H9 (cell line): ENCODE measurements around the gene IGFBP1. TPM values are rescaled to one million over a fixed set of nuclear protein-coding genes. Genes with fewer than 3 reads are reported as not detected.

Experiments
- DNase-seq: peaks from one replicate; pipeline ENCODE4 v3.0.0-alpha.2; 2017
- H2AFZ ChIP-seq: one replicate; pipeline ENCODE4 v1.6.1; 2013; ENCODE audit warnings: mild to moderate bottlenecking, low read length, control low read depth, moderate library complexity
- H2AK5ac ChIP-seq: 2 replicates; pipeline ENCODE4 v1.6.1; 2013; ENCODE audit warnings: low read length, control low read depth, mixed read lengths; ENCODE audit not compliant: insufficient read length
- H2BK120ac ChIP-seq: one replicate; pipeline ENCODE4 v1.6.1; 2013; ENCODE audit warnings: low read depth, mild to moderate bottlenecking, low read length, control low read depth, inconsistent platforms; ENCODE audit not compliant: poor library complexity, severe bottlenecking
- H2BK12ac ChIP-seq: 2 replicates; pipeline ENCODE4 v1.6.1; 2013; ENCODE audit warnings: low read length, control low read depth, mixed read lengths, low read depth; ENCODE audit not compliant: insufficient read length
- H2BK15ac ChIP-seq: 2 replicates; pipeline ENCODE4 v1.6.1; 2013; ENCODE audit warnings: low read depth, low read length, control low read depth
- H2BK20ac ChIP-seq: one replicate; pipeline ENCODE4 v1.6.1; 2013; ENCODE audit warnings: low read depth, mild to moderate bottlenecking, low read length, control low read depth, inconsistent platforms; ENCODE audit not compliant: poor library complexity, severe bottlenecking
- H2BK5ac ChIP-seq: 2 replicates; pipeline ENCODE4 v1.6.1; 2013; ENCODE audit warnings: low read length, control low read depth, mixed read lengths; ENCODE audit not compliant: insufficient read length
- H3K14ac ChIP-seq: 2 replicates; pipeline ENCODE4 v1.6.1; 2013; ENCODE audit warnings: low read length, control low read depth; ENCODE audit not compliant: insufficient read depth
- H3K18ac ChIP-seq: 2 replicates; pipeline ENCODE4 v1.6.1; 2013; ENCODE audit warnings: low read depth, mild to moderate bottlenecking, mixed read lengths, low read length, control low read depth; ENCODE audit not compliant: insufficient read length
- H3K23ac ChIP-seq: 2 replicates; pipeline ENCODE4 v1.6.1; 2013; ENCODE audit warnings: low read length, control low read depth, mixed read lengths, low read depth; ENCODE audit not compliant: insufficient read length
- H3K23me2 ChIP-seq: 2 replicates; pipeline ENCODE4 v1.6.1; 2013; ENCODE audit warnings: low read depth, mild to moderate bottlenecking, mixed read lengths, low read length, control low read depth; ENCODE audit not compliant: insufficient read length, poor library complexity, severe bottlenecking
- H3K27ac ChIP-seq: 2 replicates; pipeline ENCODE4 v1.5.1; 2013; ENCODE audit warnings: low read length, control low read depth, mixed read lengths, low read depth; ENCODE audit not compliant: insufficient read length
- H3K27me3 ChIP-seq: 2 replicates; pipeline ENCODE4 v1.6.1; 2013; ENCODE audit warnings: low read length, control low read depth, inconsistent platforms; ENCODE audit not compliant: insufficient read depth
- H3K4ac ChIP-seq: 2 replicates; pipeline ENCODE4 v1.6.1; 2013; ENCODE audit warnings: low read depth, mild to moderate bottlenecking, control low read depth, inconsistent platforms, low read length, moderate library complexity
- H3K4me1 ChIP-seq: 2 replicates; pipeline ENCODE4 v1.6.1; 2013; ENCODE audit warnings: low read length, control low read depth, inconsistent platforms; ENCODE audit not compliant: insufficient read depth
- H3K4me2 ChIP-seq: 2 replicates; pipeline ENCODE4 v1.6.1; 2013; ENCODE audit warnings: low read length, control low read depth, mixed read lengths; ENCODE audit not compliant: insufficient read length, insufficient read depth
- H3K56ac ChIP-seq: 2 replicates; pipeline ENCODE4 v1.6.1; 2013; ENCODE audit warnings: low read depth, mild to moderate bottlenecking, mixed read lengths, low read length, control low read depth; ENCODE audit not compliant: insufficient read length
- H3K79me1 ChIP-seq: 2 replicates; pipeline ENCODE4 v1.6.1; 2013; ENCODE audit warnings: low read depth, mild to moderate bottlenecking, moderate library complexity, low read length, control low read depth, inconsistent platforms; ENCODE audit not compliant: insufficient read depth, poor library complexity, severe bottlenecking
- H3K79me2 ChIP-seq: 2 replicates; pipeline ENCODE4 v1.6.1; 2013; ENCODE audit warnings: low read length, control low read depth, inconsistent platforms; ENCODE audit not compliant: insufficient read depth
- H3K9ac ChIP-seq: 2 replicates; pipeline ENCODE4 v1.6.1; 2013; ENCODE audit warnings: low read length, control low read depth, mixed read lengths; ENCODE audit not compliant: insufficient read length; ENCODE audit errors: extremely low read depth
- H3K9me3 ChIP-seq: one replicate; pipeline ENCODE4 v1.6.1; 2013; ENCODE audit warnings: low read depth, low read length, inconsistent platforms; ENCODE audit not compliant: control insufficient read depth
- H3T11ph ChIP-seq: one replicate; pipeline ENCODE4 v1.6.1; 2013; ENCODE audit warnings: mild to moderate bottlenecking, low read length, control low read depth, inconsistent platforms
- H4K20me1 ChIP-seq: one replicate; pipeline ENCODE4 v1.6.1; 2013; ENCODE audit not compliant: control insufficient read depth, insufficient read length, insufficient read depth
- H4K5ac ChIP-seq: 2 replicates; pipeline ENCODE4 v1.6.1; 2013; ENCODE audit warnings: low read depth, mild to moderate bottlenecking, mixed read lengths, low read length, control low read depth; ENCODE audit not compliant: insufficient read length
- H4K8ac ChIP-seq: replicated peaks from 2 replicates; pipeline ENCODE4 v1.6.1; 2013; ENCODE audit warnings: low read length, control low read depth, mixed read lengths, low read depth; ENCODE audit not compliant: insufficient read length
- H4K91ac ChIP-seq: 2 replicates; pipeline ENCODE4 v1.6.1; 2013; ENCODE audit warnings: low read depth, mild to moderate bottlenecking, moderate library complexity, mixed read lengths, low read length, control low read depth; ENCODE audit not compliant: insufficient read length
- H3K27ac Mint-ChIP-seq, 3 experiments: 2 replicates in 2 of 3; 3 replicates in 1 of 3; pipeline ENCODE4 v1.8.0; 2020 to 2021; ENCODE audit warnings: mixed read lengths in 3 of 3, mild to moderate bottlenecking in 1 of 3, moderate library complexity in 1 of 3
- H3K27me3 Mint-ChIP-seq: 2 replicates; pipeline ENCODE4 v1.8.0; 2021; ENCODE audit warnings: low read depth, mild to moderate bottlenecking, moderate library complexity, mixed read lengths
- H3K36me3 Mint-ChIP-seq, 3 experiments: 2 replicates in 2 of 3; 3 replicates in 1 of 3; pipeline ENCODE4 v1.8.0; 2020 to 2021; ENCODE audit warnings: low read depth in 3 of 3, mixed read lengths in 3 of 3; ENCODE audit not compliant: insufficient read depth in 1 of 3
- H3K4me1 Mint-ChIP-seq, 2 experiments: 2 replicates each; pipeline ENCODE4 v1.8.0; 2020; ENCODE audit warnings: mixed read lengths in 2 of 2
- H3K4me3 Mint-ChIP-seq, 2 experiments: 2 replicates in 1 of 2; 3 replicates in 1 of 2; pipeline ENCODE4 v1.8.0; 2020 to 2021; ENCODE audit warnings: mild to moderate bottlenecking in 2 of 2, mixed read lengths in 2 of 2, moderate library complexity in 1 of 2
- H3K9me3 Mint-ChIP-seq, 2 experiments: 2 replicates in 1 of 2; 3 replicates in 1 of 2; pipeline ENCODE4 v1.8.0; 2020; ENCODE audit warnings: mild to moderate bottlenecking in 2 of 2, mixed read lengths in 2 of 2, moderate library complexity in 1 of 2
- WGBS: extraction: QIAGEN DNeasy Blood & Tissue Kit; methylation state at CpG from one replicate; pipeline ENCODE4 v1.1.7; 2013; ENCODE audit warnings: missing lambda C conversion rate, low lambda C conversion rate, mixed read lengths; ENCODE audit not compliant: insufficient read length; ENCODE audit errors: extremely low coverage; 5-methylcytosine and 5-hydroxymethylcytosine counted together
- total RNA-seq: library from RNA; stranded (reverse); gene quantifications from 2 replicates; pipeline ENCODE4 v1.2.1, GENCODE V29; 2021
- TF ChIP-seq, protein P1 (sequence below): fragments of 200-600 bp; sonication (generic); conservative IDR thresholded peaks from 3 replicates; pipeline ENCODE4 v1.8.0; 2021; ENCODE audit warnings: antibody characterized with exemption, mild to moderate bottlenecking

The IGFBP1 gene
- total RNA-seq, 1 experiment from 2014 or later: not detected

DNA sequence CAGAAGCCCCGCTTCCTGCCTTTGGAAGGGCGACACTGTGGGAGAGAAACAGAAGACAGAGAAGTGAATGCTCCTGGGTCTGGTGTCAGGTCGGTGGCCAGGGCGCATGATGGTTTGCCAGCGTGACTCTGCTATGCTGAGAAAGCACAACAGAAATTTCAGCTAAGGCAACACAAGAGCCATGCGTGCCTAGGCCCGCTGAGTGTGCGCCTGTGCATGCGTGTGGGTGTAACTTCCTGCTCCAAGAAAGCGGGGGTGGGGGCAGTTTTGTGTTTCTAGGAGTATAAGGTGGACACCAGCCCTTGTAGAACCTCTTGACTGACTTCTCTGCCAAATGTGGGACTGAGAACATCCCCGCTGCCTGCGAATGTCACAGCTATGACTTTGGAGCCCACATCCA lies 26.6 kb downstream of the IGFBP1 start:
- Mint-ChIP-seq H3K27ac (peak overlapping the region in 1 of 3 experiments; percentile 72; a peak in 1 of 7 replicates), H3K27me3 (peaks cover 49% of the 10 kb centered on the region), H3K4me1 (peaks cover 3 to 12% of the 10 kb centered on the region in 2 experiments), H3K36me3 (peaks cover 0 to 18% (median 2%) of the 10 kb centered on the region in 3 experiments; a peak in 2 of 7 replicates), H3K9me3 (no peaks in the 10 kb centered on the region; a peak in 1 of 5 replicates), H3K4me3 (no peak overlapping the region)
- Histone ChIP-seq H3K4me2 (no peak overlapping the region), H4K5ac (no peak overlapping the region), H2AK5ac (no peak overlapping the region), H2BK5ac (no peak overlapping the region), H4K91ac (no peak overlapping the region), H3T11ph (no peak overlapping the region), H3K9ac (no peak overlapping the region), H4K8ac (no peak overlapping the region), H3K27me3 (peaks cover 20% of the 10 kb centered on the region; the same call in 1 of the 2 replicates), H4K20me1 (no peaks in the 10 kb centered on the region), H3K14ac (no peak overlapping the region), H3K4me1 (no peaks in the 10 kb centered on the region), H2BK20ac (no peak overlapping the region), H3K4ac (no peak overlapping the region), H3K9me3 (no peaks in the 10 kb centered on the region), H3K27ac (no peak overlapping the region), H2AFZ (no peak overlapping the region), H3K23ac (no peak overlapping the region), H2BK15ac (no peak overlapping the region), H3K18ac (no peak overlapping the region), H2BK120ac (no peak overlapping the region), H2BK12ac (no peak overlapping the region), H3K56ac (no peak overlapping the region), H3K79me1 (no peaks in the 10 kb centered on the region), H3K79me2 (no peaks in the 10 kb centered on the region), H3K23me2 (peaks cover 1% of the 10 kb centered on the region)
- WGBS: no CpG with 5 or more reads among the region's 12 CpGs
- TF ChIP-seq, protein P1, sequence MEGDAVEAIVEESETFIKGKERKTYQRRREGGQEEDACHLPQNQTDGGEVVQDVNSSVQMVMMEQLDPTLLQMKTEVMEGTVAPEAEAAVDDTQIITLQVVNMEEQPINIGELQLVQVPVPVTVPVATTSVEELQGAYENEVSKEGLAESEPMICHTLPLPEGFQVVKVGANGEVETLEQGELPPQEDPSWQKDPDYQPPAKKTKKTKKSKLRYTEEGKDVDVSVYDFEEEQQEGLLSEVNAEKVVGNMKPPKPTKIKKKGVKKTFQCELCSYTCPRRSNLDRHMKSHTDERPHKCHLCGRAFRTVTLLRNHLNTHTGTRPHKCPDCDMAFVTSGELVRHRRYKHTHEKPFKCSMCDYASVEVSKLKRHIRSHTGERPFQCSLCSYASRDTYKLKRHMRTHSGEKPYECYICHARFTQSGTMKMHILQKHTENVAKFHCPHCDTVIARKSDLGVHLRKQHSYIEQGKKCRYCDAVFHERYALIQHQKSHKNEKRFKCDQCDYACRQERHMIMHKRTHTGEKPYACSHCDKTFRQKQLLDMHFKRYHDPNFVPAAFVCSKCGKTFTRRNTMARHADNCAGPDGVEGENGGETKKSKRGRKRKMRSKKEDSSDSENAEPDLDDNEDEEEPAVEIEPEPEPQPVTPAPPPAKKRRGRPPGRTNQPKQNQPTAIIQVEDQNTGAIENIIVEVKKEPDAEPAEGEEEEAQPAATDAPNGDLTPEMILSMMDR: no peak
- DNase-seq: no peak
